Measurements from ENCODE around the gene HAUS7. TPM values are rescaled to one million over a fixed set of nuclear protein-coding genes. Genes with fewer than 3 reads are reported as not detected.

The HAUS7 gene
- total RNA-seq, result 10 to 100 TPM; 56.6 to 57.7 TPM

GRCh38 chrX:153470411-153471363, at the start of gene HAUS7:
Gene HAUS7, minus strand, starts transcription at chrX:153470576. Its CDS starts 19 bp downstream, at chrX:153470557.
- Mint-ChIP-seq H3K4me3 (peak within 1 kb of the TSS; percentile 82), H3K27me3 (ENCODE audit: low read depth) (peaks cover 4% of the 10 kb centered on the region), H3K27ac (peak within 1 kb of the TSS; percentile 85), H3K4me1 (ENCODE audit: low read depth) (peaks cover 9% of the 10 kb centered on the region), H3K36me3 (ENCODE audit: low read depth) (peaks cover 4% of the 10 kb centered on the region), H3K9me3 (ENCODE audit: insufficient read depth) (no peaks in the 10 kb centered on the region)
- CTCF ChIA-PET, result interaction anchor here (0.6 to 5.2 kb wide), 10 partner anchors 9 to 529 kb away, joined by 3 to 38 read pairs (median 4); no protein-coding TSS in a partner anchor
- peak; percentile 89 for DNase-seq
- peak; percentile 90 for ATAC-seq
- POLR2A ChIA-PET, result no interaction called here

DNA sequence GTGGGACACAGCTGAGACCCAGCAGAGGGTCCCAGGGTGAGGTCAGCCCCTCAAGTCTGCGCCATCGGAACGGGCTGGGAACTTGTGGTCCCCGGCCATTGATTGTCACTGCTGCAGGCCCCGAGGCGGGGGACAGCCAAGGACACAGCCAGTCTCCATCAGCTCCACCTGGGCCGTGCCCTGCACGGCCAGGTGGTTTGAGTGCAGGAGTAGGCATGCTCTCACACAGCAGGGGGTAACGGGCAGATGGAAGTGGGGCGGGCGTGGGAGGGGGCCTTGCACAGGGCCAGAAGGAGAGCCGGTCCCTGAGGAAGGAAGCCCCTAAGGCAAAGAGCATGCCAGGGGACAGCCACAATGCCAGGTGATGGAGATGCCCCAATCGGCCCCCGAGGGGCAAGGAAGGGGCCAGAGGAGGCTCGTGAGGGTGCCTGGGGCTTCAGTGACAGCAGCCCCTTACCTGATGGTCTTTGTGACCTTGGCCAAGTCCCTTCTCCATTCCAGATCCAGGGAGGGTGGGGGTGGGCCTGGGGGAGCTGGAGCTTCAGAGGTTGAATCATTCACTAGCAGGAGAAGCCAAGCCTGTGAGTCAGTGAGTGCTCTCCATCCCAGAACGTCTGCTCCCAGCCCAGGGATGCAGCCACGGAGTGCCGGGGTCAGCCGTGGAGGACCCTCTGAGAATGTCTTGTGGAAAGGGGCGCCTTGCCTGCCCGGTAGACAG, 49.4 kb upstream of the HAUS7 start:
- ATAC-seq (no peak), DNase-seq (no peak)
- H3K27ac Mint-ChIP-seq, result no peak overlapping the region
- ChIA-PET CTCF (interaction anchor here (0.8 kb wide), 1 partner anchor 86 kb away, joined by 3 read pairs; no protein-coding TSS in a partner anchor), POLR2A (interaction anchor here (0.6 kb wide), 1 partner anchor 92 kb away, joined by 3 read pairs; no protein-coding TSS in a partner anchor)
- H3K27me3 Mint-ChIP-seq (ENCODE audit: low read depth), result peaks cover 21% of the 10 kb centered on the region
- H3K4me1 Mint-ChIP-seq (ENCODE audit: low read depth), result peaks cover 17% of the 10 kb centered on the region
- H3K9me3 Mint-ChIP-seq (ENCODE audit: insufficient read depth), result no peaks in the 10 kb centered on the region
- no peak overlapping the region for H3K4me3 Mint-ChIP-seq
- H3K36me3 Mint-ChIP-seq (ENCODE audit: low read depth), result no peaks in the 10 kb centered on the region

DNA sequence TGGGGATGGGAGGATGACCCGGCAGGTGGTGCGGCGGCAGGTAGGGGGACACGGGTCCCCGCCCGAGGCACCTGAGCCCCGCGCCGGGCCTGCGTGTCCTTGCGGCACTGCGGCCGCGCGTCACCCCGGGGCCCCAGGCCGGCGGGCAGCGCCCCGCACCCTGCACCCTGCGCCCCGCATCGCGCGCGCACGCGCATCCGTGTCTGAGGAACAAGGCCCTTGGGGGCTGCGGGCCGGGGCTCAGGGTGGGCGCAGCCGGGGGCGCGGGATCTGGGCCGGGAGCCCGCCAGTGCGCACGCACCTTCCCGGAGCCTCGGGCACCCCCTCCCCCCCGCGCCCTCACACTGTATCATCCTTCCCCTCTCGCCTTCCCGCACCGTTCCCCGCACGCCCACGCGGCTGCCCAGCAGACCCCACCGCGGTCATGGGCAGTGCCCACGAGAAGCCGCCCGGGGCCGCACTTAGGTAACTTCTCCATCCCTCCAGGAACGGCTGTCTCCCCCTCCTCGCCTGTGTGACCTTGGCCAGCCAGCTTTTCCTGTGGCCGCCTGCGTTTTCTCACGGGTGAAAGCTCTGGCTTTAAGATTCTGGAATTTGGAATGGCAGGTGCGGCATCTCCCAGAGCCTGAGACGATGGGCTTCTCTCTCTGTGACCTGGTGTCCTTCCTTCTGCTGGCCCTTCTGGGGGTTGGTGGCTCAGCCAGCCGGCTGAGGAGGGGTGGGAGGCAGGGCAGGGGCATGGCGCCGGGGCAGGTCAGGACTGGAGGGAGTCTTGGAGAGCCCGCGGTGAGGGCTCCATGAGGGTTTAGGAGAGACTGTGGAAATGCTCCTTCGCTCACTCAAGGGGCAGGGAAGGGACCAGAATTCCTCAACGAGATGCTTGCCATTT, 47.8 kb upstream of the HAUS7 start:
- H3K27ac Mint-ChIP-seq, result no peak overlapping the region
- no peaks in the 10 kb centered on the region for H3K9me3 Mint-ChIP-seq (ENCODE audit: insufficient read depth)
- peaks cover 17% of the 10 kb centered on the region for H3K4me1 Mint-ChIP-seq (ENCODE audit: low read depth)
- ChIA-PET POLR2A (no interaction called here), CTCF (no interaction called here)
- H3K4me3 Mint-ChIP-seq, result no peak overlapping the region
- H3K27me3 Mint-ChIP-seq (ENCODE audit: low read depth), result peaks cover 21% of the 10 kb centered on the region
- H3K36me3 Mint-ChIP-seq (ENCODE audit: low read depth), result no peaks in the 10 kb centered on the region
- no peak for ATAC-seq
- no peak for DNase-seq

DNA sequence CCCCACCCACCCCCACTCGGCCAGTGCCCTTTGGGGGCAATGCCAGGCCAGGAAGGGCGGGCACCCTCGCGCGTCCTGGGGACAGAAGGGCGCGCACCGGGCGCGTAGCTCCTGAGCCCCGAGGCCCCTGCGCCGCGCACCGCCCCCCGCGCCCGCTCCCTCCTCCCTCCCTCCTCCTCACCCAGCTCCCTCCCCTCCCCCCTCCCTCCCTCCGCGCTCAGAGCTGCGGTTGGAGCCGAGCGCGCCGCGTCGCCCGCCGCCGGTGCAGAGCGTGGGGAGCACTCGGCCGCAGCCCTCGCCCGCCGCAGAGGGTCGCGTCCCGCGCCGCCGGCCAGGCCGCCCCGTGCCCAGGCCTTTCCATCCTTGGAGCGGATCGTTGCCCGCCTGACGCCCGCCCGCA, 47.0 kb upstream of the HAUS7 start, which contains the start of gene ATP2B3:
Gene ATP2B3, plus strand, starts transcription at position 220 of the 400 bp plus-strand sequence. CDS start 18,606 bp downstream, outside the sequence.
- H3K27me3 Mint-ChIP-seq (ENCODE audit: low read depth), result peaks cover 21% of the 10 kb centered on the region
- H3K4me3 Mint-ChIP-seq, result no peak within 1 kb of the TSS
- H3K4me1 Mint-ChIP-seq (ENCODE audit: low read depth), result peaks cover 17% of the 10 kb centered on the region
- ATAC-seq (no peak), DNase-seq (no peak)
- H3K9me3 Mint-ChIP-seq (ENCODE audit: insufficient read depth), result no peaks in the 10 kb centered on the region
- no peaks in the 10 kb centered on the region for H3K36me3 Mint-ChIP-seq (ENCODE audit: low read depth)
- CTCF ChIA-PET, result no interaction called here
- H3K27ac Mint-ChIP-seq, result no peak within 1 kb of the TSS
- POLR2A ChIA-PET, result no interaction called here

GRCh38 chrX:153516073-153516472, 45.7 kb upstream of the HAUS7 start:
- Mint-ChIP-seq H3K4me3 (no peak overlapping the region), H3K36me3 (ENCODE audit: low read depth) (no peaks in the 10 kb centered on the region), H3K27me3 (ENCODE audit: low read depth) (peaks cover 21% of the 10 kb centered on the region), H3K27ac (no peak overlapping the region), H3K9me3 (ENCODE audit: insufficient read depth) (no peaks in the 10 kb centered on the region), H3K4me1 (ENCODE audit: low read depth) (peaks cover 12% of the 10 kb centered on the region)
- ChIA-PET CTCF (interaction anchor here (0.8 kb wide), 1 partner anchor 9 kb away, joined by 3 read pairs; no protein-coding TSS in a partner anchor), POLR2A (no interaction called here)
- ATAC-seq (no peak), DNase-seq (no peak)

DNA sequence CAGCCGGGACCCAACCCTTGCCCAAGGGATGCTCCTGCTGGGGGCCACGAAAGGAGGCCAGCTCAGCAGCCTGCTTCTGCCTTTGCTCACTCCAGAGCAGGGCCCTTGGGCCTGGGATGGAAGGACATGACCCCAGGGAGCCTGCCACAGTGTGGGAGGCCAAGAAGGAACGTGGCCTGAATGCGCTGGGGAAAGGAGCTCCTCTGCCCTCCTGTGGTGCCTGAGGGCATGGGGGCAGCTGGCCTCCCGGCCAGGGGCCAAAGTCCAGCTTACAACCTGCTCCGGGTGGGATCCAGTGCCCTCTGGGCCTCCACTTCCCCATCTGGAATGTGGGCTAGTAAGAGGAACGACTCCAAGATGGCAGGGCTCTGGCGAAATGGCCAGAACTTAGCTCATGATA, 45.1 kb upstream of the HAUS7 start:
- Mint-ChIP-seq H3K4me3 (no peak overlapping the region), H3K9me3 (ENCODE audit: insufficient read depth) (no peaks in the 10 kb centered on the region), H3K27ac (no peak overlapping the region), H3K36me3 (ENCODE audit: low read depth) (no peaks in the 10 kb centered on the region), H3K4me1 (ENCODE audit: low read depth) (peaks cover 12% of the 10 kb centered on the region), H3K27me3 (ENCODE audit: low read depth) (peaks cover 21% of the 10 kb centered on the region)
- no peak for DNase-seq
- no peak for ATAC-seq
- POLR2A ChIA-PET, result no interaction called here
- CTCF ChIA-PET, result interaction anchor here (0.8 kb wide), 1 partner anchor 8 kb away, joined by 3 read pairs; no protein-coding TSS in a partner anchor

DNA sequence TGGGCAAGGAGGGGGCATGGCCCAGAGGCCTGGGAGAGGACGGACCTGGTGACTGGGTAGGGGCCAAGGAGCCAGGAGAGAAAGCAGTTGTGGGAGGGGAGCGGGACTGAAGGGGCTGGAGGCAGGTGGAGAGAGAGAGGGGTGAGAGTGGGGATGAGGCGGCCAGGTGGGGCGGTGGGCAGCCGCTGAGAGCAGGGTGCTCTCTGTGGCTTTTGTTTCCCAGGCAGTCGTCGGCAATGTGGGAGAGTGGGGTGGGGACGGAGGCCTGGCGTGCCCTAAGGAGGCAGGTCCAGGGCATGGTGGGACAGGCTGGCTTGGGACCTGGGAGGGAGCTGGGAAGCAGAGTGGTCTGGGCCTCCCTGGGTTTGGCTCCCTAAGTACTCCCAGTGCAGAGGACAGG, 43.9 kb upstream of the HAUS7 start:
- CTCF ChIA-PET, result no interaction called here
- H3K4me1 Mint-ChIP-seq (ENCODE audit: low read depth), result peaks cover 8% of the 10 kb centered on the region
- no peak for ATAC-seq

GRCh38 chrX:153513265-153513664, 42.9 kb upstream of the HAUS7 start:
- ATAC-seq (no peak), DNase-seq (no peak)
- Mint-ChIP-seq H3K36me3 (ENCODE audit: low read depth) (no peaks in the 10 kb centered on the region), H3K4me1 (ENCODE audit: low read depth) (peaks cover under 1% of the 10 kb centered on the region), H3K4me3 (no peak overlapping the region), H3K27ac (no peak overlapping the region), H3K9me3 (ENCODE audit: insufficient read depth) (no peaks in the 10 kb centered on the region), H3K27me3 (ENCODE audit: low read depth) (peaks cover 12% of the 10 kb centered on the region)
- ChIA-PET POLR2A (no interaction called here), CTCF (no interaction called here)

More for the DNA sequence above, 43.9 kb upstream of the HAUS7 start:
- POLR2A ChIA-PET, result no interaction called here
- no peak for DNase-seq
- Mint-ChIP-seq H3K4me3 (no peak overlapping the region), H3K27me3 (ENCODE audit: low read depth) (peaks cover 19% of the 10 kb centered on the region), H3K9me3 (ENCODE audit: insufficient read depth) (no peaks in the 10 kb centered on the region), H3K36me3 (ENCODE audit: low read depth) (no peaks in the 10 kb centered on the region), H3K27ac (no peak overlapping the region)

DNA sequence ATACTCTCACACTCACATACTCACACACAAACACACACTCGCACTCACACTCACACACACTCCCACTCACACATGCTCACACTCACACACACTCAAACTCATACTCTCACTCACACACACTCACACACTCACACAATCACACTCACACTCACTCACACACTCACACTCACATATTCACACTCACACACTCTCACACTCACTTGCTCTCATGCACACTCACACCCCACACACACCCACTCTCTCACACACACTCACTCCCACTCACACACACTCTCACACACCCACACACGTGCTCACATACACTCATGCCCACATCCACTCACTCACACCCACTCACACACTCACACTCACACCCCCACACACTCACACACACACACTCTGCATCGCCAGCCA, 42.1 kb upstream of the HAUS7 start:
- POLR2A ChIA-PET, result no interaction called here
- CTCF ChIA-PET, result no interaction called here
- DNase-seq, result no peak

GRCh38 chrX:153511784-153512500, 41.6 kb upstream of the HAUS7 start:
- ATAC-seq (no peak), DNase-seq (no peak)
- H3K36me3 Mint-ChIP-seq (ENCODE audit: low read depth), result no peaks in the 10 kb centered on the region
- POLR2A ChIA-PET, result no interaction called here
- H3K4me3 Mint-ChIP-seq, result no peak overlapping the region
- H3K4me1 Mint-ChIP-seq (ENCODE audit: low read depth), result peaks cover 6% of the 10 kb centered on the region
- CTCF ChIA-PET, result interaction anchor here (1.8 kb wide), 1 partner anchor 479 kb away, joined by 5 read pairs; no protein-coding TSS in a partner anchor
- peaks cover 8% of the 10 kb centered on the region for H3K27me3 Mint-ChIP-seq (ENCODE audit: low read depth)
- no peaks in the 10 kb centered on the region for H3K9me3 Mint-ChIP-seq (ENCODE audit: insufficient read depth)
- no peak overlapping the region for H3K27ac Mint-ChIP-seq

More for the DNA sequence above, 42.1 kb upstream of the HAUS7 start:
- Mint-ChIP-seq H3K27me3 (ENCODE audit: low read depth) (peaks cover 11% of the 10 kb centered on the region), H3K4me1 (ENCODE audit: low read depth) (peaks cover 4% of the 10 kb centered on the region), H3K36me3 (ENCODE audit: low read depth) (no peaks in the 10 kb centered on the region), H3K4me3 (no peak overlapping the region), H3K9me3 (ENCODE audit: insufficient read depth) (no peaks in the 10 kb centered on the region), H3K27ac (no peak overlapping the region)
- ATAC-seq, result no peak

- ATAC-seq, result no peak
These were observed 40.0 kb upstream of the HAUS7 start for GRCh38 chrX:153510383-153510782.

More at GRCh38 chrX:153510383-153510782, 40.0 kb upstream of the HAUS7 start:
- Mint-ChIP-seq H3K4me3 (no peak overlapping the region), H3K4me1 (ENCODE audit: low read depth) (peaks cover 6% of the 10 kb centered on the region), H3K27me3 (ENCODE audit: low read depth) (no peaks in the 10 kb centered on the region), H3K27ac (no peak overlapping the region), H3K9me3 (ENCODE audit: insufficient read depth) (no peaks in the 10 kb centered on the region), H3K36me3 (ENCODE audit: low read depth) (no peaks in the 10 kb centered on the region)
- POLR2A ChIA-PET, result no interaction called here
- no peak for DNase-seq
- CTCF ChIA-PET, result interaction anchor here (1.8 kb wide), 1 partner anchor 478 kb away, joined by 5 read pairs; no protein-coding TSS in a partner anchor

Data from activated CD8-positive, alpha-beta T cell treated with anti-CD3 and anti-CD28 coated beads, Interleukin-2, amount 10 ng/mL, durations not matched to agents 7 days and 5 days (primary cell).